IMR-90 (cell line): ENCODE data around the gene NET1. TPM values are rescaled to one million over a fixed set of nuclear protein-coding genes. Genes with fewer than 3 reads are reported as not detected.

Experiments used
- ATAC-seq: fragments of 200-7000 bp; cut with Tn5 transposase; 2 replicates; pipeline ENCODE4 v1.9.1; 2020; ENCODE audit warnings: low read depth, mild to moderate bottlenecking, moderate library complexity
- BruUV-seq: library from RNA; stranded (reverse); fragments of 400-500 nt; replicated peaks from 2 replicates; lab custom pipeline; 2021; lab: Mats Ljungman, UMichigan
- CTCF ChIA-PET: fragments of 300-600 bp; formaldehyde crosslinking; extraction: SDS; loops from one replicate; lab custom pipeline; 2021; ENCODE audit warnings: antibody characterized with exemption; lab: Yijun Ruan, JAX
- POLR2A ChIA-PET: fragments of 300-600 bp; sonication (Branson Sonifier 250); formaldehyde crosslinking; loops from one replicate; lab custom pipeline; 2022; ENCODE audit warnings: antibody characterized with exemption; ENCODE audit not compliant: unreplicated experiment; lab: Charles Lee
- DNase-seq: peaks from one replicate; pipeline ENCODE4 v3.0.0; 2013
- H2AFZ ChIP-seq: replicated peaks from 2 replicates; pipeline ENCODE3; 2013; ENCODE audit warnings: low read length, mild to moderate bottlenecking; ENCODE audit not compliant: poor library complexity
- H2AK5ac ChIP-seq: 2 replicates; pipeline ENCODE4 v1.6.1; 2013; ENCODE audit warnings: low read depth, low read length, inconsistent platforms
- H2AK9ac ChIP-seq: replicated peaks from 2 replicates; pipeline ENCODE3; 2013; ENCODE audit warnings: mild to moderate bottlenecking, low read depth, low read length, moderate library complexity; ENCODE audit not compliant: poor library complexity
- H2BK120ac ChIP-seq: 2 replicates; pipeline ENCODE4 v1.6.1; 2013; ENCODE audit warnings: low read depth, low read length, inconsistent platforms
- H2BK15ac ChIP-seq: 3 replicates; pipeline ENCODE4 v1.6.1; 2013; ENCODE audit warnings: low read depth, low read length, inconsistent platforms
- H2BK20ac ChIP-seq: 2 replicates; pipeline ENCODE4 v1.6.1; 2013; ENCODE audit warnings: low read depth, mild to moderate bottlenecking, inconsistent platforms, low read length, moderate library complexity
- H2BK5ac ChIP-seq: 2 replicates; pipeline ENCODE4 v1.6.1; 2013; ENCODE audit warnings: mild to moderate bottlenecking, low read depth, low read length, inconsistent platforms; ENCODE audit not compliant: poor library complexity, severe bottlenecking
- H3K14ac ChIP-seq: replicated peaks from 2 replicates; pipeline ENCODE4 v1.6.1; 2013; ENCODE audit warnings: low read depth, low read length, inconsistent platforms
- H3K18ac ChIP-seq: 2 replicates; pipeline ENCODE4 v1.6.1; 2013; ENCODE audit warnings: low read depth, low read length, control low read depth
- H3K23ac ChIP-seq: 2 replicates; pipeline ENCODE4 v1.6.1; 2013; ENCODE audit warnings: low read depth, low read length, inconsistent platforms
- H3K27ac ChIP-seq: 2 replicates; pipeline ENCODE4 v1.5.1; 2013; ENCODE audit warnings: mild to moderate bottlenecking, control low read depth, low read length; ENCODE audit not compliant: insufficient read depth
- H3K27me3 ChIP-seq: 2 replicates; pipeline ENCODE4 v1.6.1; 2013; ENCODE audit warnings: low read length; ENCODE audit not compliant: control insufficient read depth, insufficient read depth
- H3K36me3 ChIP-seq: 2 replicates; pipeline ENCODE4 v1.6.1; 2013; ENCODE audit warnings: low read length, mixed read lengths; ENCODE audit not compliant: control insufficient read depth, insufficient read depth
- H3K4ac ChIP-seq: 2 replicates; pipeline ENCODE4 v1.6.1; 2013; ENCODE audit warnings: low read depth, low read length, inconsistent platforms
- H3K4me1 ChIP-seq: 2 replicates; pipeline ENCODE4 v1.6.1; 2013; ENCODE audit warnings: low read length, mixed read lengths; ENCODE audit not compliant: control insufficient read depth, insufficient read depth
- H3K4me2 ChIP-seq: 2 replicates; pipeline ENCODE4 v1.6.1; 2013; ENCODE audit warnings: low read depth, mild to moderate bottlenecking, control low read depth, low read length, moderate library complexity
- H3K4me3 ChIP-seq: 2 replicates; pipeline ENCODE4 v1.5.1; 2013; ENCODE audit warnings: low read depth, mild to moderate bottlenecking, control low read depth, low read length, moderate library complexity; ENCODE audit not compliant: insufficient read depth
- H3K56ac ChIP-seq: 2 replicates; pipeline ENCODE4 v1.6.1; 2013; ENCODE audit warnings: low read length, inconsistent platforms; ENCODE audit not compliant: insufficient read depth; ENCODE audit errors: extremely low read depth
- H3K79me1 ChIP-seq, 2 experiments: 2 replicates each; pipeline ENCODE4 v1.6.1; 2013; ENCODE audit warnings: low read length in 2 of 2, inconsistent platforms in 1 of 2, low read depth in 1 of 2
- H3K9ac ChIP-seq: 2 replicates; pipeline ENCODE4 v1.6.1; 2013; ENCODE audit warnings: low read depth, low read length, control low read depth
- H3K9me1 ChIP-seq: 2 replicates; pipeline ENCODE4 v1.6.1; 2013; ENCODE audit warnings: low read length, inconsistent platforms; ENCODE audit not compliant: insufficient read depth
- H3K9me3 ChIP-seq: 2 replicates; pipeline ENCODE4 v1.6.1; 2013; ENCODE audit warnings: low read length; ENCODE audit not compliant: control insufficient read depth, insufficient read depth
- H4K20me1 ChIP-seq: 2 replicates; pipeline ENCODE4 v1.6.1; 2013; ENCODE audit warnings: low read length, inconsistent platforms; ENCODE audit not compliant: insufficient read depth
- H4K5ac ChIP-seq: 2 replicates; pipeline ENCODE4 v1.6.1; 2013; ENCODE audit warnings: mild to moderate bottlenecking, low read depth, low read length, control low read depth
- H4K8ac ChIP-seq, 2 experiments: 2 replicates each; pipeline ENCODE4 v1.6.1; 2013; ENCODE audit warnings: low read depth in 2 of 2, low read length in 2 of 2, control low read depth in 1 of 2, inconsistent platforms in 1 of 2
- H4K91ac ChIP-seq: 2 replicates; pipeline ENCODE4 v1.6.1; 2013; ENCODE audit warnings: low read depth, low read length, inconsistent platforms; ENCODE audit not compliant: insufficient read depth
- BHLHE40 ChIP-seq: fragments of 150-350 bp; IDR thresholded peaks from 2 replicates; pipeline ENCODE4 v1.6.1; 2016; ENCODE audit warnings: mild to moderate bottlenecking, low read depth, low read length
- CEBPB ChIP-seq: IDR thresholded peaks from 2 replicates; pipeline ENCODE4 v1.6.1; 2012; ENCODE audit warnings: low read depth, low read length, improper control_type of control experiment
- CHD1 ChIP-seq: IDR thresholded peaks from 2 replicates; pipeline ENCODE4 v1.6.1; 2012; ENCODE audit warnings: low read depth, low read length, improper control_type of control experiment
- ELK1 ChIP-seq: fragments of 150-350 bp; IDR thresholded peaks from 2 replicates; pipeline ENCODE4 v1.6.1; 2016; ENCODE audit warnings: low read depth, mild to moderate bottlenecking, low read length, moderate library complexity, borderline replicate concordance
- FOS ChIP-seq: fragments of 150-350 bp; IDR thresholded peaks from 2 replicates; pipeline ENCODE4 v1.6.1; 2016; ENCODE audit warnings: low read depth, low read length
- MAFK ChIP-seq: IDR thresholded peaks from 2 replicates; pipeline ENCODE4 v1.6.1; 2012; ENCODE audit warnings: low read depth, low read length, improper control_type of control experiment
- MAZ ChIP-seq: IDR thresholded peaks from 2 replicates; pipeline ENCODE4 v1.6.1; 2012; ENCODE audit warnings: low read depth, mild to moderate bottlenecking, low read length, improper control_type of control experiment, moderate library complexity, borderline replicate concordance
- MXI1 ChIP-seq: IDR thresholded peaks from 2 replicates; pipeline ENCODE4 v1.6.1; 2012; ENCODE audit warnings: low read depth, mild to moderate bottlenecking, low read length, moderate library complexity, borderline replicate concordance
- NFE2L2 ChIP-seq: fragments of 150-350 bp; IDR thresholded peaks from 2 replicates; pipeline ENCODE4 v1.6.1; 2016; ENCODE audit warnings: low read depth, mild to moderate bottlenecking, low read length
- POLR2A ChIP-seq: IDR thresholded peaks from 2 replicates; pipeline ENCODE4 v1.6.1; 2012; ENCODE audit warnings: mild to moderate bottlenecking, low read depth, low read length
- RAD21 ChIP-seq: IDR thresholded peaks from 2 replicates; pipeline ENCODE4 v1.6.1; 2012; ENCODE audit warnings: low read length, improper control_type of control experiment
- RCOR1 ChIP-seq: IDR thresholded peaks from 2 replicates; pipeline ENCODE4 v1.6.1; 2012; ENCODE audit warnings: mild to moderate bottlenecking, low read length, improper control_type of control experiment; ENCODE audit not compliant: insufficient replicate concordance
- RFX5 ChIP-seq: IDR thresholded peaks from 2 replicates; pipeline ENCODE4 v1.8.0; 2012; ENCODE audit warnings: low read depth, mild to moderate bottlenecking, low read length, moderate library complexity
- SMC3 ChIP-seq: fragments of 150-350 bp; IDR thresholded peaks from 2 replicates; pipeline ENCODE4 v1.6.1; 2016; ENCODE audit warnings: low read depth, mild to moderate bottlenecking, antibody characterized with exemption, low read length, moderate library complexity
- USF2 ChIP-seq: fragments of 150-350 bp; IDR thresholded peaks from 2 replicates; pipeline ENCODE4 v1.6.1; 2017; ENCODE audit warnings: mild to moderate bottlenecking, antibody characterized with exemption, low read length, low read depth
- WGBS, 2 experiments: methylation state at CpG; one replicate each; pipeline versions ENCODE4 v1.1.5 to v1.1.7; 2013; ENCODE audit warnings: missing lambda C conversion rate in 2 of 2; ENCODE audit not compliant: insufficient read length in 1 of 2; ENCODE audit errors: extremely low coverage in 2 of 2; 5-methylcytosine and 5-hydroxymethylcytosine counted together
- dilution Hi-C: fragments of 300-500 bp; cut with HindIII; formaldehyde crosslinking; loops from one replicate; pipeline ENCODE4 v1.14.3; 2018; ENCODE audit warnings: low sequenced_read_pairs; ENCODE audit not compliant: unreplicated experiment
- in situ Hi-C: fragments of 300-500 bp; cut with MboI; formaldehyde crosslinking; loops from 3 replicates; pipeline ENCODE4 v1.14.3; 2019; ENCODE audit warnings: low sequenced_read_pairs, inconsistent platforms, mixed read lengths
- intact Hi-C: fragments of 100-400 bp; cut with micrococcal nuclease; formaldehyde crosslinking; loops from 2 replicates; pipeline ENCODE4 v1.10.0; 2022
- polyA plus RNA-seq, 3 experiments: library from polyadenylated mRNA; depleted of rRNA; stranded (reverse); fragments of >200 nt; gene quantifications; 2 replicates each; pipeline ENCODE4 v1.2.3, GENCODE V29; 2012; ENCODE audit warnings: low replicate concordance in 1 of 3
- total RNA-seq: library from RNA; depleted of rRNA; stranded (reverse); fragments of >200 nt; gene quantifications from 2 replicates; pipeline ENCODE4 v1.2.3, GENCODE V29; 2012

NET1 gene
- total and polyA plus RNA-seq, 2 of the 4 experiments (the other 2 are of a cell fraction) = 20.0 to 54.7 TPM

GRCh38 chr10:5453749-5454489 is 41.6 kb downstream of the NET1 start:
- Histone ChIP-seq H2BK5ac (no peak overlapping the region), H4K5ac (no peak overlapping the region), H4K91ac (no peak overlapping the region), H3K27me3 (no peaks in the 10 kb centered on the region), H3K4me3 (no peak overlapping the region), H3K56ac (no peak overlapping the region), H2AK5ac (no peak overlapping the region), H3K9me1 (no peaks in the 10 kb centered on the region), H3K27ac (no peak overlapping the region), H2AK9ac (no peak overlapping the region), H2BK20ac (no peak overlapping the region), H3K4ac (no peak overlapping the region), H3K79me1 (peaks cover 7 to 31% of the 10 kb centered on the region in 2 experiments; a peak in 3 of 4 replicates), H3K9ac (no peak overlapping the region), H3K4me1 (peaks cover 5% of the 10 kb centered on the region; the same call in 1 of the 2 replicates), H2BK120ac (no peak overlapping the region), H3K36me3 (peaks cover 25% of the 10 kb centered on the region), H2AFZ (no peak overlapping the region), H2BK15ac (no peak overlapping the region), H3K23ac (no peak overlapping the region), H4K20me1 (no peaks in the 10 kb centered on the region), H3K4me2 (no peak overlapping the region), H3K18ac (no peak overlapping the region), H4K8ac (no peak overlapping the region), H3K14ac (no peak overlapping the region), H3K9me3 (no peaks in the 10 kb centered on the region)
- no peak for DNase-seq
- ATAC-seq = no peak
- TF ChIP-seq MXI1 (no peak), MAFK (no peak), CEBPB (no peak), ELK1 (no peak), SMC3 (no peak), RCOR1 (no peak), BHLHE40 (no peak), USF2 (no peak), POLR2A (no peak), RFX5 (no peak), FOS (no peak), NFE2L2 (no peak), RAD21 (no peak), MAZ (no peak), CHD1 (no peak)
- no TSS peak for BruUV-seq
- WGBS, 2 experiments = 95% methylated on average over 7 of the region's 13 CpGs; no CpG with 5 or more reads in 1 of the 2 experiments
- in situ Hi-C loops (loop anchor here (25.0 kb wide), 1 partner anchor 408 kb away; no protein-coding TSS in a partner anchor), dilution Hi-C loops (no loop called here), intact Hi-C loops (no loop called here)
- ChIA-PET CTCF (no interaction called here), POLR2A (no interaction called here)
